Esophagus muscularis mucosa (tissue), 4 donors: ENCODE data around the gene DAPP1. TPM values are rescaled to one million over a fixed set of nuclear protein-coding genes. Genes with fewer than 3 reads are reported as not detected.

Source experiments
- DNase-seq: peaks from one replicate; pipeline ENCODE4 v3.0.0-alpha.2; 2017; ENCODE audit errors: extremely low spot score
- H3K27ac ChIP-seq, 4 donors: fragments of 200-600 bp; sonication (generic); replicated peaks in 1 of 4; 1 replicate in 3 of 4; 2 replicates in 1 of 4; pipeline ENCODE4 v1.5.1; 2016 to 2019; ENCODE audit warnings: mild to moderate bottlenecking in 1 of 4
- H3K27me3 ChIP-seq, 4 donors: fragments of 200-600 bp; sonication (generic); one replicate each; pipeline versions ENCODE4 v1.5.1 to v1.6.0; 2016 to 2019
- H3K36me3 ChIP-seq, 4 donors: fragments of 200-600 bp; sonication (generic); one replicate each; pipeline ENCODE4 v1.5.1; 2016 to 2019
- H3K4me1 ChIP-seq, 4 donors: fragments of 200-600 bp; sonication (generic); one replicate each; pipeline ENCODE4 v1.5.1; 2016 to 2019
- H3K4me3 ChIP-seq, 4 donors: fragments of 200-600 bp; sonication (generic); 1 replicate in 2 of 4; 2 replicates in 2 of 4; pipeline ENCODE4 v1.5.1; 2016 to 2019; ENCODE audit warnings: mild to moderate bottlenecking in 4 of 4, moderate library complexity in 1 of 4
- H3K9me3 ChIP-seq, 4 donors: fragments of 200-600 bp; sonication (generic); 1 replicate in 3 of 4; 2 replicates in 1 of 4; pipeline ENCODE4 v1.5.1; 2016 to 2019
- CTCF ChIP-seq, 3 experiments: fragments of 200-600 bp in 2 of 3; fragments of 450-650 bp in 1 of 3; sonication (generic) in 2 of 3; IDR thresholded peaks; one replicate each; pipeline ENCODE4 v1.5.1; 2017 to 2019; ENCODE audit warnings: antibody characterized with exemption in 3 of 3, mild to moderate bottlenecking in 2 of 3, moderate library complexity in 1 of 3
- EP300 ChIP-seq: sonication (generic); formaldehyde crosslinking; IDR thresholded peaks from one replicate; pipeline ENCODE4 v1.6.1; 2017; ENCODE audit warnings: antibody characterized with exemption
- POLR2A ChIP-seq: fragments of 450-650 bp; IDR thresholded peaks from one replicate; pipeline ENCODE4 v1.6.1; 2017; ENCODE audit warnings: antibody characterized with exemption, moderate library complexity, mild to moderate bottlenecking, low read depth
- POLR2AphosphoS5 ChIP-seq, 2 donors: sonication (generic); formaldehyde crosslinking; IDR thresholded peaks; one replicate each; pipeline ENCODE4 v1.6.1; 2017; ENCODE audit warnings: antibody characterized with exemption in 2 of 2
- WGBS: methylation state at CpG from one replicate; pipeline ENCODE4 v1.1.5; 2018; 5-methylcytosine and 5-hydroxymethylcytosine counted together
- intact Hi-C: fragments of 100-400 bp; cut with DNase I; formaldehyde crosslinking; loops from one replicate; pipeline ENCODE4 v1.15.1; 2023
- total RNA-seq, 4 donors: library from RNA; depleted of rRNA; stranded (reverse); fragments of >200 nt; gene quantifications; one replicate each; pipeline versions ENCODE4 v1.1.0 to v1.2.1, GENCODE V29; 2016

DAPP1 gene
- total RNA-seq, 4 donors from 2014 or later = 0.86 to 2.5 (median 1.1) TPM

- no peaks in the 10 kb centered on the region for H3K27me3 ChIP-seq
- H3K9me3 ChIP-seq = peaks cover 0 to 5% (median 0%) of the 10 kb centered on the region in 4 donors
- intact Hi-C loops = no loop called here
- H3K27ac ChIP-seq = no peak overlapping the region
- no peaks in the 10 kb centered on the region for H3K4me1 ChIP-seq
- TF ChIP-seq POLR2AphosphoS5 (IDR thresholded peaks at IDR 0.05) (no peak), EP300 (no peak), CTCF (IDR thresholded peaks at IDR 0.05) (no peak), POLR2A (no peak)
- no peak for DNase-seq
- no peak overlapping the region for H3K4me3 ChIP-seq
- peaks cover 0 to 67% (median 37%) of the 10 kb centered on the region in 4 donors for H3K36me3 ChIP-seq
- 96% methylated on average over 3 of the region's 3 CpGs for WGBS
These were observed 100.9 kb downstream of the DAPP1 start for GRCh38 chr4:99917575-99917974.

- Histone ChIP-seq H3K27ac (no peak overlapping the region), H3K4me1 (no peaks in the 10 kb centered on the region), H3K4me3 (no peak overlapping the region), H3K36me3 (peaks cover 0 to 69% (median 42%) of the 10 kb centered on the region in 4 donors), H3K9me3 (peaks cover 0 to 5% (median 0%) of the 10 kb centered on the region in 4 donors), H3K27me3 (no peaks in the 10 kb centered on the region)
- DNase-seq = no peak
- 100% methylated on average over 2 of the region's 2 CpGs for WGBS
- intact Hi-C loops = no loop called here
- TF ChIP-seq EP300 = no peak
- TF ChIP-seq POLR2AphosphoS5 (IDR thresholded peaks at IDR 0.05) = no peak
- TF ChIP-seq CTCF (IDR thresholded peaks at IDR 0.05) = no peak
- no peak for TF ChIP-seq POLR2A
These were observed 102.0 kb downstream of the DAPP1 start for GRCh38 chr4:99918656-99919055.

Other genes starting within 250 kb of the DAPP1 start
- gene MTTP, start 242.0 kb upstream of the DAPP1 start, total RNA-seq = 1 to 10 TPM in 1 of 4 donors, under 1 TPM in 3; 0.45 to 1.2 (median 0.70) TPM
- gene C4orf54, start 159.0 kb upstream of the DAPP1 start, total RNA-seq = 1 to 10 TPM in 1 of 4 donors, under 1 TPM in 3; under 0.01 to 2.1 (median 0.60) TPM
- gene LAMTOR3, start 77.6 kb downstream of the DAPP1 start, total RNA-seq = 10 to 100 TPM; 22.6 to 50.3 (median 44.5) TPM
- gene DNAJB14, start 129.8 kb downstream of the DAPP1 start, total RNA-seq = 10 to 100 TPM; 21.2 to 40.0 (median 33.6) TPM
- gene H2AZ1, start 133.4 kb downstream of the DAPP1 start, total RNA-seq = 100 to 1,000 TPM; 173 to 247 (median 195) TPM